GM19240 (cell line): Measurements from ENCODE around the gene SMIM3.
"Not testable (repeated sequence)": the region's sequence is repeated elsewhere in the genome, so short reads cannot be mapped to it uniquely, and the experiment has no call there.

Experiments used
- DNase-seq: peaks from one replicate; pipeline ENCODE4 v3.0.0; 2011; ENCODE audit warnings: low spot score; ENCODE audit not compliant: insufficient read length

The SMIM3 gene

GRCh38 chr5:150793423-150793888 lies 14.9 kb downstream of the SMIM3 start:
- DNase-seq, result not testable (repeated sequence)

- no peak for DNase-seq
Observed at GRCh38 chr5:150794927-150795326, 16.4 kb downstream of the SMIM3 start.

GRCh38 chr5:150797384-150797783 lies 18.8 kb downstream of the SMIM3 start:
- no peak for DNase-seq

- no peak for DNase-seq
Observed at GRCh38 chr5:150801117-150801927, 22.8 kb downstream of the SMIM3 start.

- DNase-seq, result no peak
Observed at GRCh38 chr5:150804388-150804787, 25.8 kb downstream of the SMIM3 start.

GRCh38 chr5:150809363-150809762 lies 30.8 kb downstream of the SMIM3 start:
- no peak for DNase-seq

GRCh38 chr5:150815010-150815409 lies 36.5 kb downstream of the SMIM3 start:
- no peak for DNase-seq

GRCh38 chr5:150816946-150817345 lies 38.4 kb downstream of the SMIM3 start:
- no peak for DNase-seq

- no peak for DNase-seq
Observed at GRCh38 chr5:150829744-150830143, 51.2 kb downstream of the SMIM3 start.

- not testable (repeated sequence) for DNase-seq
Observed at GRCh38 chr5:150831821-150832220, 53.3 kb downstream of the SMIM3 start.

- no peak for DNase-seq
Observed at GRCh38 chr5:150836064-150836463, 57.5 kb downstream of the SMIM3 start.

GRCh38 chr5:150836703-150837102 lies 58.1 kb downstream of the SMIM3 start:
- no peak for DNase-seq

GRCh38 chr5:150845185-150845859 lies 66.8 kb downstream of the SMIM3 start:
- not testable (repeated sequence) for DNase-seq

- not testable (repeated sequence) for DNase-seq
Observed at GRCh38 chr5:150846308-150846653, 67.7 kb downstream of the SMIM3 start, which contains the start of gene IRGM. IRGM (plus strand) TSS chr5:150846521; CDS start chr5:150848124, 1,603 bp downstream.
